GM18511 (cell line): ENCODE results near the gene LIN7A.
"Not testable (repeated sequence)": the region's sequence is repeated elsewhere in the genome, so short reads cannot be mapped to it uniquely, and the experiment has no call there.

Source experiments
- ATAC-seq: cut with Tn5 transposase; IDR thresholded peaks from one replicate; pipeline ENCODE4 v1.9.1; 2021; ENCODE audit warnings: mild to moderate bottlenecking, moderate library complexity; ENCODE audit not compliant: unreplicated experiment

LIN7A gene

GRCh38 chr12:80924437-80924836 is 13.3 kb downstream of the LIN7A start:
- no peak for ATAC-seq

- no peak for ATAC-seq
Observed at GRCh38 chr12:80920006-80920405, 17.7 kb downstream of the LIN7A start.

- ATAC-seq: no peak
Observed at GRCh38 chr12:80917651-80918050, 20.1 kb downstream of the LIN7A start.

GRCh38 chr12:80912901-80913770 is 24.6 kb downstream of the LIN7A start:
- no peak for ATAC-seq

- no peak for ATAC-seq
Observed at GRCh38 chr12:80909370-80909769, 28.4 kb downstream of the LIN7A start.

- ATAC-seq: no peak
Observed at GRCh38 chr12:80902711-80903110, 35.0 kb downstream of the LIN7A start.

GRCh38 chr12:80901661-80902060 is 36.1 kb downstream of the LIN7A start:
- no peak for ATAC-seq

GRCh38 chr12:80895240-80895639 is 42.5 kb downstream of the LIN7A start:
- ATAC-seq: no peak

- no peak for ATAC-seq
Observed at GRCh38 chr12:80894179-80894578, 43.6 kb downstream of the LIN7A start.

- peak; percentile 53 for ATAC-seq
Observed at GRCh38 chr12:80892597-80893445, 44.9 kb downstream of the LIN7A start.

- no peak for ATAC-seq
Observed at GRCh38 chr12:80884651-80885050, 53.1 kb downstream of the LIN7A start.

- no peak for ATAC-seq
Observed at GRCh38 chr12:80881106-80881505, 56.6 kb downstream of the LIN7A start.

GRCh38 chr12:80878452-80878851 is 59.3 kb downstream of the LIN7A start:
- not testable (repeated sequence) for ATAC-seq

GRCh38 chr12:80877721-80878265 is 59.9 kb downstream of the LIN7A start:
- ATAC-seq: no peak

- ATAC-seq: no peak
Observed at GRCh38 chr12:80872053-80872452, 65.7 kb downstream of the LIN7A start.

- ATAC-seq: no peak
Observed at GRCh38 chr12:80869264-80869663, 68.5 kb downstream of the LIN7A start.

- ATAC-seq: no peak
Observed at GRCh38 chr12:80868576-80868975, 69.2 kb downstream of the LIN7A start.

- ATAC-seq: peak; percentile 57
Observed at GRCh38 chr12:80867941-80868340, 69.8 kb downstream of the LIN7A start.

- no peak for ATAC-seq
Observed at GRCh38 chr12:80864046-80864735, 73.5 kb downstream of the LIN7A start.

GRCh38 chr12:80862531-80862930 is 75.2 kb downstream of the LIN7A start:
- ATAC-seq: no peak
